Bronchial epithelial cell (primary cell): ENCODE data around the gene LRTM1. TPM values are rescaled to one million over a fixed set of nuclear protein-coding genes. Genes with fewer than 3 reads are reported as not detected.

Source experiments
- DNase-seq: peaks from one replicate; pipeline ENCODE4 v3.0.0-alpha.2; 2010; ENCODE audit warnings: low read depth
- FAIRE-seq: peaks from 2 replicates; lab custom pipeline; 2011; peaks lifted over from hg19 to GRCh38; lab: Jason Lieb, UNC
- H3K27me3 ChIP-seq: 2 replicates; pipeline ENCODE4 v1.5.1; 2011; ENCODE audit warnings: low read length; ENCODE audit not compliant: control insufficient read depth, insufficient read depth
- H3K36me3 ChIP-seq: 2 replicates; pipeline ENCODE4 v1.5.1; 2011; ENCODE audit warnings: low read length; ENCODE audit not compliant: control insufficient read depth, insufficient read depth
- H3K4me3 ChIP-seq: 2 replicates; pipeline ENCODE4 v1.5.1; 2011; ENCODE audit warnings: mild to moderate bottlenecking, low read depth, low read length, control low read depth
- CTCF ChIP-seq: IDR thresholded peaks from 2 replicates; pipeline ENCODE4 v1.5.1; 2011; ENCODE audit warnings: mild to moderate bottlenecking, moderate library complexity, low read length, control low read depth, inconsistent platforms; ENCODE audit not compliant: insufficient read depth, severe bottlenecking
- total RNA-seq: library from RNA; depleted of rRNA; stranded (reverse); fragments of >200 nt; gene quantifications from 2 replicates; pipeline ENCODE4 v1.2.1, GENCODE V29; 2014

LRTM1 gene
- total RNA-seq, 1 donor from 2014 or later: not detected

GRCh38 chr3:54960701-54961100 is 32.8 kb upstream of the LRTM1 start:
- Histone ChIP-seq H3K27me3 (no peaks in the 10 kb centered on the region), H3K36me3 (no peaks in the 10 kb centered on the region), H3K4me3 (no peak overlapping the region)
- FAIRE-seq: no peak
- TF ChIP-seq CTCF: no peak
- DNase-seq: no peak

GRCh38 chr3:54960082-54960481 is 32.2 kb upstream of the LRTM1 start:
- no peak for TF ChIP-seq CTCF
- FAIRE-seq (no peak), DNase-seq (no peak)
- Histone ChIP-seq H3K27me3 (no peaks in the 10 kb centered on the region), H3K4me3 (no peak overlapping the region), H3K36me3 (no peaks in the 10 kb centered on the region)

GRCh38 chr3:54957711-54958110 is 29.9 kb upstream of the LRTM1 start:
- no peak overlapping the region for H3K4me3 ChIP-seq
- H3K36me3 ChIP-seq: no peaks in the 10 kb centered on the region
- TF ChIP-seq CTCF: no peak

GRCh38 chr3:54955941-54956340 is 28.1 kb upstream of the LRTM1 start:
- no peak for TF ChIP-seq CTCF
- FAIRE-seq (no peak), DNase-seq (no peak)
- Histone ChIP-seq H3K4me3 (no peak overlapping the region), H3K27me3 (no peaks in the 10 kb centered on the region), H3K36me3 (no peaks in the 10 kb centered on the region)

More at GRCh38 chr3:54957711-54958110, 29.9 kb upstream of the LRTM1 start:
- no peaks in the 10 kb centered on the region for H3K27me3 ChIP-seq
- no peak for DNase-seq
- FAIRE-seq: no peak

GRCh38 chr3:54955496-54955895 is 27.6 kb upstream of the LRTM1 start:
- Histone ChIP-seq H3K4me3 (no peak overlapping the region), H3K27me3 (no peaks in the 10 kb centered on the region), H3K36me3 (no peaks in the 10 kb centered on the region)
- no peak for DNase-seq
- TF ChIP-seq CTCF: no peak
- no peak for FAIRE-seq

GRCh38 chr3:54954521-54954920 is 26.7 kb upstream of the LRTM1 start:
- FAIRE-seq (no peak), DNase-seq (no peak)
- H3K27me3 ChIP-seq: no peaks in the 10 kb centered on the region
- TF ChIP-seq CTCF: no peak
- no peak overlapping the region for H3K4me3 ChIP-seq
- H3K36me3 ChIP-seq: no peaks in the 10 kb centered on the region
